GM23338 (cell line): ENCODE data around the gene CASK. TPM values are rescaled to one million over a fixed set of nuclear protein-coding genes. Genes with fewer than 3 reads are reported as not detected.

Experiments
- ATAC-seq: fragments of 200-7000 bp; cut with Tn5 transposase; 3 replicates; pipeline ENCODE4 v1.9.1; 2020
- DNase-seq: peaks from one replicate; pipeline ENCODE4 v3.0.0-alpha.2; 2015; ENCODE audit warnings: low spot score
- H2AFZ ChIP-seq: fragments of 200-600 bp; sonication (generic); 2 replicates; pipeline ENCODE4 v1.8.0; 2016; ENCODE audit warnings: antibody characterized with exemption, mild to moderate bottlenecking, moderate library complexity
- H3F3A ChIP-seq: fragments of 200-600 bp; sonication (generic); replicated peaks from 2 replicates; pipeline ENCODE4 v1.8.0; 2017; ENCODE audit warnings: antibody characterized with exemption, mixed run types, low read depth
- H3K27ac ChIP-seq: fragments of 200-600 bp; sonication (generic); 2 replicates; pipeline ENCODE4 v1.6.1; 2016; ENCODE audit warnings: low read depth
- H3K27me3 ChIP-seq: fragments of 200-600 bp; sonication (generic); 2 replicates; pipeline ENCODE4 v1.8.0; 2016; ENCODE audit warnings: mild to moderate bottlenecking, mixed run types, moderate library complexity; ENCODE audit not compliant: insufficient read depth
- H3K36me3 ChIP-seq: fragments of 200-600 bp; sonication (generic); 2 replicates; pipeline ENCODE4 v1.8.0; 2016; ENCODE audit warnings: mild to moderate bottlenecking; ENCODE audit not compliant: insufficient read depth
- H3K4me1 ChIP-seq: fragments of 200-600 bp; sonication (generic); 2 replicates; pipeline ENCODE4 v1.8.0; 2016; ENCODE audit warnings: mild to moderate bottlenecking, moderate library complexity; ENCODE audit not compliant: insufficient read depth
- H3K4me2 ChIP-seq: fragments of 200-600 bp; sonication (generic); 2 replicates; pipeline ENCODE4 v1.7.1; 2017; ENCODE audit warnings: mixed run types
- H3K4me3 ChIP-seq: fragments of 200-600 bp; sonication (generic); 2 replicates; pipeline ENCODE4 v1.6.1; 2016; ENCODE audit warnings: mixed run types
- H3K79me2 ChIP-seq: fragments of 200-600 bp; sonication (generic); replicated peaks from 2 replicates; pipeline ENCODE4 v1.8.0; 2017; ENCODE audit warnings: mild to moderate bottlenecking; ENCODE audit not compliant: insufficient read depth
- H3K9me2 ChIP-seq: fragments of 200-600 bp; sonication (generic); 2 replicates; pipeline ENCODE4 v1.8.0; 2017; ENCODE audit not compliant: insufficient read depth
- H4K20me1 ChIP-seq: fragments of 200-600 bp; sonication (generic); replicated peaks from 2 replicates; pipeline ENCODE4 v1.8.0; 2017; ENCODE audit warnings: mild to moderate bottlenecking; ENCODE audit not compliant: insufficient read depth
- H3K27ac Mint-ChIP-seq: 2 replicates; pipeline ENCODE4 v1.8.0; 2020; ENCODE audit warnings: inconsistent platforms, mild to moderate bottlenecking, moderate library complexity, mixed read lengths
- H3K27me3 Mint-ChIP-seq: 3 replicates; pipeline ENCODE4 v1.8.0; 2022; ENCODE audit warnings: low read depth, mild to moderate bottlenecking, moderate library complexity, mixed read lengths, inconsistent platforms; ENCODE audit not compliant: insufficient read depth, poor library complexity
- H3K36me3 Mint-ChIP-seq: 3 replicates; pipeline ENCODE4 v1.8.0; 2021; ENCODE audit warnings: low read depth, mild to moderate bottlenecking, inconsistent platforms, moderate library complexity, mixed read lengths
- H3K4me1 Mint-ChIP-seq: 3 replicates; pipeline ENCODE4 v1.8.0; 2020; ENCODE audit warnings: mild to moderate bottlenecking, inconsistent platforms, mixed read lengths
- H3K4me3 Mint-ChIP-seq: 3 replicates; pipeline ENCODE4 v1.8.0; 2021; ENCODE audit warnings: moderate library complexity, mild to moderate bottlenecking, inconsistent platforms, mixed read lengths
- H3K9me3 Mint-ChIP-seq: 3 replicates; pipeline ENCODE4 v1.8.0; 2020; ENCODE audit warnings: moderate library complexity, mild to moderate bottlenecking, inconsistent platforms, mixed read lengths
- CREB1 ChIP-seq: fragments of 250-450 bp; sonication (Bioruptor Pico); IDR thresholded peaks from 2 replicates; pipeline ENCODE4 v1.5.0; 2020; ENCODE audit warnings: low read depth, mild to moderate bottlenecking, moderate library complexity
- EZH2 ChIP-seq: fragments of 200-600 bp; sonication (generic); IDR thresholded peaks from one replicate; pipeline ENCODE4 v1.8.0; 2017; ENCODE audit warnings: antibody characterized with exemption, mild to moderate bottlenecking, low read depth; ENCODE audit not compliant: unreplicated experiment
- EZH2phosphoT487 ChIP-seq: fragments of 200-600 bp; sonication (generic); IDR thresholded peaks from one replicate; pipeline ENCODE4 v1.8.1; 2018; ENCODE audit warnings: antibody characterized with exemption; ENCODE audit not compliant: unreplicated experiment
- JUNB ChIP-seq: IDR thresholded peaks from one replicate; pipeline ENCODE4 v1.6.1; 2016; ENCODE audit warnings: antibody characterized with exemption; ENCODE audit not compliant: unreplicated experiment
- NANOG ChIP-seq: IDR thresholded peaks from 2 replicates; pipeline ENCODE4 v1.6.1; 2016; ENCODE audit warnings: antibody characterized with exemption, borderline replicate concordance
- POLR2AphosphoS5 ChIP-seq: IDR thresholded peaks from 2 replicates; pipeline ENCODE4 v1.6.1; 2016; ENCODE audit warnings: antibody characterized with exemption, low read depth
- ZNF114 ChIP-seq: fragments of 250-450 bp; sonication (Bioruptor Pico); IDR thresholded peaks from 2 replicates; pipeline ENCODE4 v1.5.0; 2020; ENCODE audit warnings: mild to moderate bottlenecking, moderate library complexity
- ZNF331 ChIP-seq: fragments of 250-450 bp; sonication (Bioruptor Pico); IDR thresholded peaks from 2 replicates; pipeline ENCODE4 v1.5.0; 2020; ENCODE audit warnings: low read depth, mild to moderate bottlenecking, moderate library complexity
- polyA plus RNA-seq: library from polyadenylated mRNA; unstranded; fragments of >200 nt; fragmentation: Nextera tagmentation; extraction: Ambion mirVana; gene quantifications from 2 replicates; pipeline ENCODE4 v1.2.1, GENCODE V29; 2016
- total RNA-seq: library from RNA; depleted of rRNA; stranded (reverse); fragments of >200 nt; shearing (Covaris generic); gene quantifications from 2 replicates; pipeline ENCODE4 v1.2.3, GENCODE V29; 2014
- TF ChIP-seq, protein P1 (sequence below), 2 experiments: fragments of 200-600 bp in 1 of 2; sonication (generic) in 1 of 2; conservative IDR thresholded peaks; 2 replicates each; pipeline versions ENCODE4 v1.5.1 to v1.6.1; 2016 to 2017; ENCODE audit warnings: antibody characterized with exemption in 2 of 2, low read depth in 2 of 2, mild to moderate bottlenecking in 2 of 2, moderate library complexity in 1 of 2
- TF ChIP-seq, protein P2 (sequence below): fragments of 250-450 bp; sonication (Bioruptor Pico); IDR thresholded peaks from 2 replicates; pipeline ENCODE4 v1.5.0; 2020; ENCODE audit warnings: mild to moderate bottlenecking, moderate library complexity
- TF ChIP-seq, protein P3 (sequence below): IDR thresholded peaks from 2 replicates; pipeline ENCODE4 v1.6.1; 2016; ENCODE audit warnings: antibody characterized with exemption

The CASK gene
- total and polyA plus RNA-seq, 2 experiments from 2014 or later = 15.3 to 44.4 TPM

DNA sequence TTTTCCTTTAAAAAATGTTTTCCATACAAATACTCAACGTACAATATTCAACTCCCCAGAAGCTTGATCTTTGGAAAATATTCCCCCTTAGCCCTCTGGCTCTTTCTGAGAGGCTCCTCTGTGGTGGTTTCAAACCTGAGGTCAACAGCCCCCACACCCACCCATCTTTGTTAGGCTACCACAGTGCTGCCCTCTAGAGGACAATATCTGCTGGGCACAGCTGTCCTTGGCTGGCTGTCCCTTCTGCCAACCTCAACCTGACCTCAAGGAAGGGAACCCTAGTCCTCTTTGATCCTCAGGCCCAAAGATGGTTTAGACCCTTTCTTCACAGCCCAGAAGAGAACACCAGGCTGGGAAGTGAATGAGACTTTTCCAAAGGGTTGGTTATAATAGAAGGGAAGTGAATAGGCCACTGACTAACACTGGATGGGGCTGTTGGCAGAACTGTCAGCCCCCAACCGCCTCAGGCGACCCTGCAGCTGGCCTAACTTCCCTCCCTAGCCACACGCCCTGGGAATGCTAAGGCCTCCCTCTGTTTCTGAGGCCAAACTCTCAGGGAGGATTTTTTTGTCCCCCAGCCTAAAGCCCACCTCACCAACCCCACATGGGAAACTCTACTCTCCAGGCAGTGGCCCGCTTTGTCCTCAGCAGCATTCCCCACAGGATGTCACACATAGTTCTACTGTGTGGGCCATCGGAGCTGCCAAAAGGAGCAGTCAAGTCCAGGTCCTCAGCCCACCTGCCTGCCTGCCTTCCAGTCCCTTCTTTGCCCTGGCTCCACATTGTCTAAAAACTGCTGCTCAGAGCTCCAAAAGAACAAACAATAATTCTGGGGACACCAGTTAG lies 441.9 kb downstream of the CASK start (continued):
- TF ChIP-seq, protein P1, sequence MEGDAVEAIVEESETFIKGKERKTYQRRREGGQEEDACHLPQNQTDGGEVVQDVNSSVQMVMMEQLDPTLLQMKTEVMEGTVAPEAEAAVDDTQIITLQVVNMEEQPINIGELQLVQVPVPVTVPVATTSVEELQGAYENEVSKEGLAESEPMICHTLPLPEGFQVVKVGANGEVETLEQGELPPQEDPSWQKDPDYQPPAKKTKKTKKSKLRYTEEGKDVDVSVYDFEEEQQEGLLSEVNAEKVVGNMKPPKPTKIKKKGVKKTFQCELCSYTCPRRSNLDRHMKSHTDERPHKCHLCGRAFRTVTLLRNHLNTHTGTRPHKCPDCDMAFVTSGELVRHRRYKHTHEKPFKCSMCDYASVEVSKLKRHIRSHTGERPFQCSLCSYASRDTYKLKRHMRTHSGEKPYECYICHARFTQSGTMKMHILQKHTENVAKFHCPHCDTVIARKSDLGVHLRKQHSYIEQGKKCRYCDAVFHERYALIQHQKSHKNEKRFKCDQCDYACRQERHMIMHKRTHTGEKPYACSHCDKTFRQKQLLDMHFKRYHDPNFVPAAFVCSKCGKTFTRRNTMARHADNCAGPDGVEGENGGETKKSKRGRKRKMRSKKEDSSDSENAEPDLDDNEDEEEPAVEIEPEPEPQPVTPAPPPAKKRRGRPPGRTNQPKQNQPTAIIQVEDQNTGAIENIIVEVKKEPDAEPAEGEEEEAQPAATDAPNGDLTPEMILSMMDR (conservative IDR thresholded peaks at IDR 0.05; ENCODE audit: low read depth in 2 of 2) = peak; percentile 68 to 76

DNA sequence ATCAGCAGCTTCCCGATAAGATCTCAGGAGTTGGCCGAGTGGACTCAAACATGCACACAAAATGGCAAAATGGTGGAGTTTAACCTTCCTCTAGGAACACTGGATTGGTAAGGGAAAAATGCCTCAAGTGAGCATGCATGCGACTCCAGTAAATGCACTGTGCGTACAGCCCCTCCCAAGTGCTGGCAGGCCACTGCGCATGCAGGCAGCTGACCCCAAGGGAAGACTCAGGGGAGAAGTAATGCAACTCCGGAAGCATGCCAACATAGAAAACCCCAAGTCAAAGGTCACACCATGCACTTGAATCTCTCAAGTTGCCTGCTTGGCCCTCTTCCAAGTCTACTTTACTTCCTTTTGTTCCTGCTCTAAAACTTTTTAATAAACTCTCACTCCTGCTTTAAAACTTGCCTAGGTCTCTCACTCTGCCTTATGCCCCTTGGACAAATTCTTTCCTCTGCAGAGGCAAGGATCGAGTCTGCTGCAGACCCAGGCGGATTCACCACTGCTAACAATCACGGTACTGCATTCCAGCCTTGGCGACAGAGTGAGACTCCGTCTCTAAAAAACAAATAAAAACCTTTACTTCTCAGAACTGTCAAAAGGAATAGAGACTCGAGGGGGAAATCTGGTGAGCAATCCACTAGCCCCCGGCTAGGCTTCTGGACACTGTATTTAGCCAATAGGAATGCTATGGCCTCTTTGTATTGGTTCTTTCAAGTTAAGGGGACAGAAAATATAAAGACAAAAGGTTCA lies 442.7 kb downstream of the CASK start:
- H4K20me1 ChIP-seq = no peaks in the 10 kb centered on the region
- H3K27me3 ChIP-seq = no peaks in the 10 kb centered on the region
- H3K4me1 ChIP-seq = 0 out of 2 replicates have a peak, but pooled peaks cover 5% of the 10 kb centered on the region
- H3K4me3 ChIP-seq = no peak overlapping the region
- H3K36me3 ChIP-seq = no peaks in the 10 kb centered on the region
- no peak overlapping the region for H3K4me3 Mint-ChIP-seq
- H3K27ac ChIP-seq = no peak overlapping the region
- H3K79me2 ChIP-seq = no peaks in the 10 kb centered on the region
- H3K9me2 ChIP-seq = no peaks in the 10 kb centered on the region
- H3F3A ChIP-seq = peaks cover 4% of the 10 kb centered on the region; the same call in 1 of the 2 replicates
- no peak overlapping the region for H2AFZ ChIP-seq
- DNase-seq (no peak), ATAC-seq (no peak)
- H3K9me3 Mint-ChIP-seq = no peaks in the 10 kb centered on the region; the same call in 2 of the 3 replicates
- H3K27ac Mint-ChIP-seq = peak overlapping the region; percentile 82; the same call in 1 of the 2 replicates
- no peaks in the 10 kb centered on the region for H3K36me3 Mint-ChIP-seq
- peaks cover 9% of the 10 kb centered on the region; the same call in 2 of the 3 replicates for H3K4me1 Mint-ChIP-seq
- peaks cover 5% of the 10 kb centered on the region for H3K27me3 Mint-ChIP-seq
- no peak overlapping the region for H3K4me2 ChIP-seq
- TF ChIP-seq EZH2phosphoT487 (no peak), CREB1 (no peak), JUNB (no peak), ZNF331 (CRISPR knock-in tag) (no peak), POLR2AphosphoS5 (no peak), NANOG (no peak), ZNF114 (CRISPR knock-in tag) (no peak), EZH2 (no peak)
- TF ChIP-seq, protein P2, sequence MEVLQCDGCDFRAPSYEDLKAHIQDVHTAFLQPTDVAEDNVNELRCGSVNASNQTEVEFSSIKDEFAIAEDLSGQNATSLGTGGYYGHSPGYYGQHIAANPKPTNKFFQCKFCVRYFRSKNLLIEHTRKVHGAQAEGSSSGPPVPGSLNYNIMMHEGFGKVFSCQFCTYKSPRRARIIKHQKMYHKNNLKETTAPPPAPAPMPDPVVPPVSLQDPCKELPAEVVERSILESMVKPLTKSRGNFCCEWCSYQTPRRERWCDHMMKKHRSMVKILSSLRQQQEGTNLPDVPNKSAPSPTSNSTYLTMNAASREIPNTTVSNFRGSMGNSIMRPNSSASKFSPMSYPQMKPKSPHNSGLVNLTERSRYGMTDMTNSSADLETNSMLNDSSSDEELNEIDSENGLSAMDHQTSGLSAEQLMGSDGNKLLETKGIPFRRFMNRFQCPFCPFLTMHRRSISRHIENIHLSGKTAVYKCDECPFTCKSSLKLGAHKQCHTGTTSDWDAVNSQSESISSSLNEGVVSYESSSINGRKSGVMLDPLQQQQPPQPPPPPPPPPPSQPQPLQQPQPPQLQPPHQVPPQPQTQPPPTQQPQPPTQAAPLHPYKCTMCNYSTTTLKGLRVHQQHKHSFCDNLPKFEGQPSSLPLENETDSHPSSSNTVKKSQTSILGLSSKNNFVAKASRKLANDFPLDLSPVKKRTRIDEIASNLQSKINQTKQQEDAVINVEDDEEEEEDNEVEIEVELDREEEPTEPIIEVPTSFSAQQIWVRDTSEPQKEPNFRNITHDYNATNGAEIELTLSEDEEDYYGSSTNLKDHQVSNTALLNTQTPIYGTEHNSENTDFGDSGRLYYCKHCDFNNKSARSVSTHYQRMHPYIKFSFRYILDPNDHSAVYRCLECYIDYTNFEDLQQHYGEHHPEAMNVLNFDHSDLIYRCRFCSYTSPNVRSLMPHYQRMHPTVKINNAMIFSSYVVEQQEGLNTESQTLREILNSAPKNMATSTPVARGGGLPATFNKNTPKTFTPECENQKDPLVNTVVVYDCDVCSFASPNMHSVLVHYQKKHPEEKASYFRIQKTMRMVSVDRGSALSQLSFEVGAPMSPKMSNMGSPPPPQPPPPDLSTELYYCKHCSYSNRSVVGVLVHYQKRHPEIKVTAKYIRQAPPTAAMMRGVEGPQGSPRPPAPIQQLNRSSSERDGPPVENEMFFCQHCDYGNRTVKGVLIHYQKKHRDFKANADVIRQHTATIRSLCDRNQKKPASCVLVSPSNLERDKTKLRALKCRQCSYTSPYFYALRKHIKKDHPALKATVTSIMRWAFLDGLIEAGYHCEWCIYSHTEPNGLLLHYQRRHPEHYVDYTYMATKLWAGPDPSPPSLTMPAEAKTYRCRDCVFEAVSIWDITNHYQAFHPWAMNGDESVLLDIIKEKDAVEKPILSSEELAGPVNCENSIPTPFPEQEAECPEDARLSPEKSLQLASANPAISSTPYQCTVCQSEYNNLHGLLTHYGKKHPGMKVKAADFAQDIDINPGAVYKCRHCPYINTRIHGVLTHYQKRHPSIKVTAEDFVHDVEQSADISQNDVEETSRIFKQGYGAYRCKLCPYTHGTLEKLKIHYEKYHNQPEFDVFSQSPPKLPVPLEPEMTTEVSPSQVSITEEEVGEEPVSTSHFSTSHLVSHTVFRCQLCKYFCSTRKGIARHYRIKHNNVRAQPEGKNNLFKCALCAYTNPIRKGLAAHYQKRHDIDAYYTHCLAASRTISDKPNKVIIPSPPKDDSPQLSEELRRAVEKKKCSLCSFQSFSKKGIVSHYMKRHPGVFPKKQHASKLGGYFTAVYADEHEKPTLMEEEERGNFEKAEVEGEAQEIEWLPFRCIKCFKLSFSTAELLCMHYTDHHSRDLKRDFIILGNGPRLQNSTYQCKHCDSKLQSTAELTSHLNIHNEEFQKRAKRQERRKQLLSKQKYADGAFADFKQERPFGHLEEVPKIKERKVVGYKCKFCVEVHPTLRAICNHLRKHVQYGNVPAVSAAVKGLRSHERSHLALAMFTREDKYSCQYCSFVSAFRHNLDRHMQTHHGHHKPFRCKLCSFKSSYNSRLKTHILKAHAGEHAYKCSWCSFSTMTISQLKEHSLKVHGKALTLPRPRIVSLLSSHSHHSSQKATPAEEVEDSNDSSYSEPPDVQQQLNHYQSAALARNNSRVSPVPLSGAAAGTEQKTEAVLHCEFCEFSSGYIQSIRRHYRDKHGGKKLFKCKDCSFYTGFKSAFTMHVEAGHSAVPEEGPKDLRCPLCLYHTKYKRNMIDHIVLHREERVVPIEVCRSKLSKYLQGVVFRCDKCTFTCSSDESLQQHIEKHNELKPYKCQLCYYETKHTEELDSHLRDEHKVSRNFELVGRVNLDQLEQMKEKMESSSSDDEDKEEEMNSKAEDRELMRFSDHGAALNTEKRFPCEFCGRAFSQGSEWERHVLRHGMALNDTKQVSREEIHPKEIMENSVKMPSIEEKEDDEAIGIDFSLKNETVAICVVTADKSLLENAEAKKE (CRISPR knock-in tag) = no peak
- TF ChIP-seq, protein P1 (conservative IDR thresholded peaks at IDR 0.05; ENCODE audit: low read depth in 2 of 2) = no peak
- TF ChIP-seq, protein P3, sequence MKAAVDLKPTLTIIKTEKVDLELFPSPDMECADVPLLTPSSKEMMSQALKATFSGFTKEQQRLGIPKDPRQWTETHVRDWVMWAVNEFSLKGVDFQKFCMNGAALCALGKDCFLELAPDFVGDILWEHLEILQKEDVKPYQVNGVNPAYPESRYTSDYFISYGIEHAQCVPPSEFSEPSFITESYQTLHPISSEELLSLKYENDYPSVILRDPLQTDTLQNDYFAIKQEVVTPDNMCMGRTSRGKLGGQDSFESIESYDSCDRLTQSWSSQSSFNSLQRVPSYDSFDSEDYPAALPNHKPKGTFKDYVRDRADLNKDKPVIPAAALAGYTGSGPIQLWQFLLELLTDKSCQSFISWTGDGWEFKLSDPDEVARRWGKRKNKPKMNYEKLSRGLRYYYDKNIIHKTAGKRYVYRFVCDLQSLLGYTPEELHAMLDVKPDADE = no peak
